H1 (cell line): ENCODE measurements around the gene C1D. TPM values are rescaled to one million over a fixed set of nuclear protein-coding genes. Genes with fewer than 3 reads are reported as not detected.

Experiments
- CTCF ChIA-PET: fragments of 300-600 bp; sonication (Branson Sonifier 250); formaldehyde crosslinking; loops from one replicate; lab custom pipeline; 2021; ENCODE audit not compliant: partially characterized antibody; lab: Charles Lee
- POLR2A ChIA-PET: fragments of 300-600 bp; sonication (Branson Sonifier 250); formaldehyde crosslinking; loops from one replicate; lab custom pipeline; 2021; ENCODE audit warnings: inconsistent platforms; ENCODE audit not compliant: partially characterized antibody; lab: Charles Lee
- DNase-seq, 2 experiments: peaks; one replicate each; pipeline versions ENCODE4 v3.0.0 to v3.0.0-alpha.2; 2010 to 2022; ENCODE audit warnings: low spot score in 2 of 2, low read depth in 1 of 2, mixed read lengths in 1 of 2
- FAIRE-seq: peaks from 2 replicates; lab custom pipeline; 2011; peaks lifted over from hg19 to GRCh38; lab: Jason Lieb, UNC
- H2AFZ ChIP-seq: 2 replicates; pipeline ENCODE4 v1.8.1; 2012; ENCODE audit warnings: low read length, inconsistent platforms
- H2AK5ac ChIP-seq: 2 replicates; pipeline ENCODE4 v1.6.1; 2013; ENCODE audit warnings: low read depth, low read length
- H2BK120ac ChIP-seq: replicated peaks from 2 replicates; pipeline ENCODE3; 2013; ENCODE audit warnings: low read depth, low read length, inconsistent platforms
- H2BK12ac ChIP-seq: 2 replicates; pipeline ENCODE4 v1.6.1; 2013; ENCODE audit warnings: low read depth, low read length
- H2BK15ac ChIP-seq: 2 replicates; pipeline ENCODE4 v1.6.1; 2013; ENCODE audit warnings: low read length
- H2BK20ac ChIP-seq: 2 replicates; pipeline ENCODE4 v1.6.1; 2013; ENCODE audit warnings: low read length
- H2BK5ac ChIP-seq: 2 replicates; pipeline ENCODE4 v1.6.1; 2013; ENCODE audit warnings: low read depth, low read length
- H3K14ac ChIP-seq: 2 replicates; pipeline ENCODE4 v1.6.1; 2013; ENCODE audit warnings: inconsistent platforms; ENCODE audit not compliant: insufficient read length
- H3K18ac ChIP-seq: 2 replicates; pipeline ENCODE4 v1.6.1; 2013; ENCODE audit warnings: low read length; ENCODE audit errors: extremely low read depth
- H3K23ac ChIP-seq: 2 replicates; pipeline ENCODE4 v1.6.1; 2013; ENCODE audit warnings: inconsistent platforms; ENCODE audit not compliant: insufficient read length
- H3K23me2 ChIP-seq: 2 replicates; pipeline ENCODE4 v1.6.1; 2013; ENCODE audit warnings: low read depth, low read length
- H3K27ac ChIP-seq: 2 replicates; pipeline ENCODE4 v1.6.1; 2011; ENCODE audit warnings: low read depth, low read length, inconsistent platforms
- H3K27me3 ChIP-seq, 4 experiments: replicated peaks in 1 of 4; 1 replicate in 1 of 4; 2 replicates in 3 of 4; pipeline versions ENCODE4 v1.6.1 to v1.8.1; 2011 to 2013; ENCODE audit warnings: low read length in 3 of 4, mild to moderate bottlenecking in 3 of 4, inconsistent platforms in 2 of 4, mixed read lengths in 2 of 4, moderate library complexity in 1 of 4; ENCODE audit not compliant: control insufficient read depth in 3 of 4, insufficient read depth in 3 of 4; ENCODE audit errors: extremely low read depth in 1 of 4
- H3K36me3 ChIP-seq, 4 experiments: 2 replicates each; pipeline versions ENCODE4 v1.6.1 to v1.8.1; 2011 to 2013; ENCODE audit warnings: mild to moderate bottlenecking in 4 of 4, low read length in 3 of 4, moderate library complexity in 2 of 4, control low read depth in 1 of 4, inconsistent platforms in 1 of 4; ENCODE audit not compliant: insufficient read depth in 4 of 4, control insufficient read depth in 2 of 4
- H3K4ac ChIP-seq: replicated peaks from 2 replicates; pipeline ENCODE3; 2013; ENCODE audit warnings: low read length, low read depth, mixed read lengths, inconsistent platforms; ENCODE audit not compliant: insufficient read length
- H3K4me1 ChIP-seq, 4 experiments: replicated peaks in 1 of 4; 1 replicate in 1 of 4; 2 replicates in 3 of 4; pipeline versions ENCODE4 v1.6.1 to v1.8.1; 2011 to 2013; ENCODE audit warnings: low read length in 3 of 4, inconsistent platforms in 2 of 4, mixed read lengths in 1 of 4; ENCODE audit not compliant: insufficient read depth in 4 of 4, control insufficient read depth in 3 of 4
- H3K4me2 ChIP-seq, 2 experiments: 2 replicates each; pipeline versions ENCODE4 v1.6.1 to v1.8.1; 2011 to 2013; ENCODE audit warnings: low read depth in 2 of 2, low read length in 2 of 2, control low read depth in 1 of 2, inconsistent platforms in 1 of 2, mild to moderate bottlenecking in 1 of 2; ENCODE audit not compliant: insufficient read depth in 1 of 2
- H3K4me3 ChIP-seq, 4 experiments: fragments of 200-600, 300-600 bp in 1 of 4; sonication (generic), shearing (Covaris generic), sonication (Bioruptor Twin) in 1 of 4; 2 replicates each; pipeline versions ENCODE4 v1.5.1 to v1.8.1; 2011 to 2016; ENCODE audit warnings: low read length in 4 of 4, low read depth in 3 of 4, control low read depth in 2 of 4, inconsistent platforms in 2 of 4, mild to moderate bottlenecking in 2 of 4, mixed read lengths in 1 of 4, moderate library complexity in 1 of 4; ENCODE audit not compliant: insufficient read depth in 2 of 4; ENCODE audit errors: extremely low read depth in 1 of 4
- H3K56ac ChIP-seq: replicated peaks from 2 replicates; pipeline ENCODE3; 2013; ENCODE audit warnings: low read depth, mild to moderate bottlenecking, mixed read lengths, low read length, inconsistent platforms; ENCODE audit not compliant: insufficient read length
- H3K79me1 ChIP-seq: 2 replicates; pipeline ENCODE4 v1.6.1; 2013; ENCODE audit warnings: low read depth, low read length, control low read depth
- H3K79me2 ChIP-seq, 2 experiments: 2 replicates each; pipeline versions ENCODE4 v1.6.1 to v1.8.1; 2012 to 2013; ENCODE audit warnings: low read length in 2 of 2, mild to moderate bottlenecking in 2 of 2, inconsistent platforms in 1 of 2; ENCODE audit not compliant: insufficient read depth in 2 of 2, control insufficient read depth in 1 of 2
- H3K9ac ChIP-seq, 4 experiments: replicated peaks in 1 of 4; 1 replicate in 1 of 4; 2 replicates in 3 of 4; pipeline versions ENCODE4 v1.6.1 to v1.8.1; 2011 to 2013; ENCODE audit warnings: low read depth in 3 of 4, low read length in 3 of 4, control low read depth in 2 of 4, mild to moderate bottlenecking in 2 of 4, moderate library complexity in 2 of 4, inconsistent platforms in 1 of 4; ENCODE audit errors: extremely low read depth in 1 of 4
- H3K9me3 ChIP-seq, 2 experiments: 2 replicates each; pipeline versions ENCODE4 v1.6.1 to v1.8.1; 2012 to 2013; ENCODE audit warnings: mild to moderate bottlenecking in 2 of 2, moderate library complexity in 2 of 2, control low read depth in 1 of 2, inconsistent platforms in 1 of 2, low read depth in 1 of 2, low read length in 1 of 2, mixed read lengths in 1 of 2; ENCODE audit not compliant: insufficient read depth in 2 of 2
- H4K20me1 ChIP-seq, 2 experiments: replicated peaks in 1 of 2; 2 replicates each; pipeline versions ENCODE3 to v1.8.1; 2011 to 2013; ENCODE audit warnings: inconsistent platforms in 2 of 2, low read length in 2 of 2, mild to moderate bottlenecking in 1 of 2; ENCODE audit not compliant: insufficient read depth in 2 of 2, control insufficient read depth in 1 of 2
- H4K5ac ChIP-seq: 2 replicates; pipeline ENCODE4 v1.6.1; 2013; ENCODE audit warnings: low read length, low read depth, mixed read lengths, inconsistent platforms; ENCODE audit not compliant: insufficient read length
- H4K8ac ChIP-seq: 2 replicates; pipeline ENCODE4 v1.8.0; 2013; ENCODE audit warnings: mild to moderate bottlenecking, moderate library complexity, low read length, inconsistent platforms; ENCODE audit not compliant: insufficient read depth; ENCODE audit errors: extremely low read depth
- H4K91ac ChIP-seq: replicated peaks from 2 replicates; pipeline ENCODE3; 2013; ENCODE audit warnings: low read length, mixed read lengths, inconsistent platforms; ENCODE audit not compliant: insufficient read length
- PHF8 ChIP-seq: fragments of 200-600 bp; sonication (generic); conservative IDR thresholded peaks from 2 replicates; pipeline ENCODE4 v1.7.1; 2012; ENCODE audit warnings: low read depth, mild to moderate bottlenecking, inconsistent platforms, low read length, moderate library complexity
- WGBS, 2 experiments: shearing (Covaris generic) in 1 of 2; methylation state at CpG; one replicate each; pipeline versions ENCODE4 v1.1.6 to v1.1.7; 2013 to 2015; ENCODE audit warnings: low lambda C conversion rate in 2 of 2, mixed read lengths in 2 of 2, inconsistent platforms in 1 of 2, low coverage in 1 of 2, missing lambda C conversion rate in 1 of 2; ENCODE audit not compliant: insufficient replicate concordance in 2 of 2, insufficient coverage in 1 of 2, insufficient read length in 1 of 2; ENCODE audit errors: extremely low coverage in 1 of 2, missing lambda C conversion rate in 1 of 2; 5-methylcytosine and 5-hydroxymethylcytosine counted together
- polyA plus RNA-seq, 7 experiments: library from polyadenylated mRNA; depleted of rRNA in 3 of 7; stranded (reverse) in 5 of 7; unstranded in 2 of 7; fragments of >200 nt in 5 of 7; fragments of 200-250 nt in 2 of 7; gene quantifications; 1 replicate in 5 of 7; 2 replicates in 1 of 7; 4 replicates in 1 of 7; pipeline versions ENCODE4 v1.2.1 to v1.2.3, GENCODE V29; 2011 to 2013; ENCODE audit warnings: missing spikeins in 2 of 7, mixed read lengths in 2 of 7
- total RNA-seq: library from RNA; stranded (reverse); fragmentation: NEBNext Ultra II Directional; extraction: Animal tissue kit (Norgen Biotek cat#: 25700); gene quantifications from 2 replicates; pipeline ENCODE4 v1.2.1, GENCODE V29; 2021

C1D gene
- total and polyA plus RNA-seq, 2 of the 8 experiments (the other 6 are each of a cell fraction or from before 2014, with no cell fraction given), result 17.5 to 24.1 TPM

- H3K9ac ChIP-seq, result no peak overlapping the region
Measured at GRCh38 chr2:68043032-68043431, 19.8 kb downstream of the C1D start.

More at GRCh38 chr2:68043032-68043431, 19.8 kb downstream of the C1D start:
- Histone ChIP-seq H2BK12ac (no peak overlapping the region), H4K91ac (no peak overlapping the region), H3K36me3 (peaks cover 0 to 4% (median 0%) of the 10 kb centered on the region in 4 experiments; a peak in 2 of 8 replicates), H3K4ac (no peak overlapping the region), H3K4me2 (no peak overlapping the region), H4K8ac (no peak overlapping the region), H3K14ac (no peak overlapping the region), H2BK20ac (no peak overlapping the region), H3K9me3 (no peaks in the 10 kb centered on the region), H3K23me2 (no peaks in the 10 kb centered on the region), H2AFZ (no peak overlapping the region), H4K20me1 (no peaks in the 10 kb centered on the region), H2BK5ac (no peak overlapping the region), H3K56ac (no peak overlapping the region), H3K27ac (no peak overlapping the region), H3K18ac (no peak overlapping the region), H4K5ac (no peak overlapping the region), H2AK5ac (no peak overlapping the region), H3K23ac (no peak overlapping the region), H3K79me2 (no peaks in the 10 kb centered on the region), H2BK15ac (no peak overlapping the region), H2BK120ac (no peak overlapping the region), H3K79me1 (no peaks in the 10 kb centered on the region), H3K27me3 (no peaks in the 10 kb centered on the region), H3K4me1 (no peaks in the 10 kb centered on the region), H3K4me3 (no peak overlapping the region)
- 94% methylated on average over 5 of the region's 5 CpGs; no CpG with 5 or more reads in 1 of the 2 experiments for WGBS, 2 experiments
- DNase-seq (no peak), FAIRE-seq (no peak)
- TF ChIP-seq PHF8, result no peak
- POLR2A ChIA-PET, result no interaction called here
- CTCF ChIA-PET, result interaction anchor here (0.6 to 1.3 kb wide), 2 partner anchors 12 to 701 kb away, joined by 3 to 4 read pairs; no protein-coding TSS in a partner anchor
